GM12878 (cell line): ENCODE measurements around the gene MPC2.

ENCODE experiments used
- CEBPB ChIP-seq, 2 experiments: fragments of 150-350 bp in 1 of 2; IDR thresholded peaks; 2 replicates each; pipeline ENCODE4 v1.6.1; 2012 to 2014; ENCODE audit warnings: low read depth in 2 of 2, low read length in 2 of 2, borderline replicate concordance in 1 of 2, inconsistent platforms in 1 of 2
- CHD4 ChIP-seq: fragments of 200-600 bp; sonication (generic); IDR thresholded peaks from 2 replicates; pipeline ENCODE4 v1.6.1; 2016; ENCODE audit warnings: mild to moderate bottlenecking
- HCFC1 ChIP-seq: fragments of 150-350 bp; IDR thresholded peaks from 2 replicates; pipeline ENCODE4 v1.6.1; 2014; ENCODE audit warnings: low read length
- HDGF ChIP-seq: fragments of 450-650 bp; IDR thresholded peaks from 2 replicates; pipeline ENCODE4 v1.6.1; 2016; ENCODE audit warnings: antibody characterized with exemption
- NFXL1 ChIP-seq: fragments of 450-650 bp; IDR thresholded peaks from 2 replicates; pipeline ENCODE4 v1.6.1; 2017; ENCODE audit warnings: antibody characterized with exemption, mild to moderate bottlenecking, borderline replicate concordance
- REST ChIP-seq: IDR thresholded peaks from 2 replicates; pipeline ENCODE4 v1.6.1; 2012; ENCODE audit warnings: mild to moderate bottlenecking, low read depth, low read length
- RUNX3 ChIP-seq: IDR thresholded peaks from 2 replicates; pipeline ENCODE4 v1.6.1; 2012; ENCODE audit warnings: low read length, inconsistent platforms
- SPI1 ChIP-seq: IDR thresholded peaks from 2 replicates; pipeline ENCODE4 v1.6.1; 2011; ENCODE audit warnings: low read depth, mild to moderate bottlenecking, low read length, moderate library complexity, borderline replicate concordance; ENCODE audit not compliant: insufficient read depth
- TAF1 ChIP-seq: IDR thresholded peaks from 2 replicates; pipeline ENCODE4 v1.6.1; 2011; ENCODE audit warnings: mild to moderate bottlenecking, low read depth, low read length, borderline replicate concordance
- TCF7 ChIP-seq: IDR thresholded peaks from 2 replicates; pipeline ENCODE4 v1.6.1; 2014; ENCODE audit warnings: antibody characterized with exemption, borderline replicate concordance
- TF ChIP-seq, protein P1 (sequence below), 3 experiments: IDR thresholded peaks in 2 of 3; conservative IDR thresholded peaks in 1 of 3; 2 replicates each; pipeline ENCODE4 v1.5.1; 2011; ENCODE audit warnings: low read depth in 3 of 3, low read length in 3 of 3, mild to moderate bottlenecking in 3 of 3, control low read depth in 2 of 3, moderate library complexity in 2 of 3, inconsistent platforms in 1 of 3, mixed read lengths in 1 of 3; ENCODE audit not compliant: control insufficient read depth in 2 of 3, insufficient read depth in 1 of 3; ENCODE audit errors: extremely low read depth in 1 of 3

- TF ChIP-seq HCFC1, result no peak
- TF ChIP-seq TAF1, result no peak
- TF ChIP-seq SPI1, result no peak
- TF ChIP-seq TCF7, result no peak
- TF ChIP-seq REST, result no peak
- TF ChIP-seq CHD4, result no peak
- TF ChIP-seq CEBPB (IDR thresholded peaks at IDR 0.05; ENCODE audit: borderline replicate concordance in 1 of 2, low read depth in 2 of 2, low read length in 2 of 2), result no peak
- TF ChIP-seq, protein P1, sequence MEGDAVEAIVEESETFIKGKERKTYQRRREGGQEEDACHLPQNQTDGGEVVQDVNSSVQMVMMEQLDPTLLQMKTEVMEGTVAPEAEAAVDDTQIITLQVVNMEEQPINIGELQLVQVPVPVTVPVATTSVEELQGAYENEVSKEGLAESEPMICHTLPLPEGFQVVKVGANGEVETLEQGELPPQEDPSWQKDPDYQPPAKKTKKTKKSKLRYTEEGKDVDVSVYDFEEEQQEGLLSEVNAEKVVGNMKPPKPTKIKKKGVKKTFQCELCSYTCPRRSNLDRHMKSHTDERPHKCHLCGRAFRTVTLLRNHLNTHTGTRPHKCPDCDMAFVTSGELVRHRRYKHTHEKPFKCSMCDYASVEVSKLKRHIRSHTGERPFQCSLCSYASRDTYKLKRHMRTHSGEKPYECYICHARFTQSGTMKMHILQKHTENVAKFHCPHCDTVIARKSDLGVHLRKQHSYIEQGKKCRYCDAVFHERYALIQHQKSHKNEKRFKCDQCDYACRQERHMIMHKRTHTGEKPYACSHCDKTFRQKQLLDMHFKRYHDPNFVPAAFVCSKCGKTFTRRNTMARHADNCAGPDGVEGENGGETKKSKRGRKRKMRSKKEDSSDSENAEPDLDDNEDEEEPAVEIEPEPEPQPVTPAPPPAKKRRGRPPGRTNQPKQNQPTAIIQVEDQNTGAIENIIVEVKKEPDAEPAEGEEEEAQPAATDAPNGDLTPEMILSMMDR (IDR thresholded peaks at IDR 0.05 in 2 of 3, conservative IDR thresholded peaks at IDR 0.05 in 1 of 3; ENCODE audit: control insufficient read depth in 2 of 3, extremely low read depth in 1 of 3, insufficient read depth in 1 of 3, low read depth in 3 of 3, low read length in 3 of 3), result no peak
- no peak for TF ChIP-seq RUNX3
- no peak for TF ChIP-seq HDGF
- no peak for TF ChIP-seq NFXL1
Measured at GRCh38 chr1:167933788-167934187, 3.1 kb downstream of the MPC2 start.
